WTC11 (cell line): ENCODE measurements around the gene CCDC191. TPM values are rescaled to one million over a fixed set of nuclear protein-coding genes. Genes with fewer than 3 reads are reported as not detected.

Source experiments
- ATAC-seq: fragments of 200-7000 bp; cut with Tn5 transposase; 2 replicates; pipeline ENCODE4 v1.10.0; 2021; ENCODE audit warnings: mild to moderate bottlenecking, moderate library complexity
- CTCF ChIA-PET: fragments of 300-600 bp; sonication (Branson Sonifier 250); formaldehyde crosslinking; loops from one replicate; lab custom pipeline; 2021; ENCODE audit warnings: antibody characterized with exemption; lab: Charles Lee
- POLR2A ChIA-PET: fragments of 350-600 bp; sonication (Branson Sonifier 250); formaldehyde crosslinking; loops from one replicate; lab custom pipeline; 2021; ENCODE audit warnings: antibody characterized with exemption; lab: Charles Lee
- DNase-seq: peaks from one replicate; pipeline ENCODE4 v3.0.0; 2021; ENCODE audit warnings: low spot score
- H3K27ac Mint-ChIP-seq: 2 replicates; pipeline ENCODE4 v1.8.0; 2021; ENCODE audit warnings: mixed read lengths
- H3K27me3 Mint-ChIP-seq: 2 replicates; pipeline ENCODE4 v1.8.0; 2021; ENCODE audit warnings: low read depth, mild to moderate bottlenecking, moderate library complexity, mixed read lengths
- H3K36me3 Mint-ChIP-seq: 2 replicates; pipeline ENCODE4 v1.8.0; 2021; ENCODE audit warnings: mixed read lengths
- H3K4me1 Mint-ChIP-seq: 2 replicates; pipeline ENCODE4 v1.8.0; 2022; ENCODE audit warnings: mixed read lengths
- H3K4me3 Mint-ChIP-seq: 2 replicates; pipeline ENCODE4 v1.8.0; 2021; ENCODE audit warnings: mild to moderate bottlenecking, moderate library complexity, mixed read lengths
- H3K9me3 Mint-ChIP-seq: 2 replicates; pipeline ENCODE4 v1.8.0; 2021; ENCODE audit warnings: mixed read lengths
- ATF1 ChIP-seq: sonication (generic); formaldehyde crosslinking; IDR thresholded peaks from 2 replicates; pipeline ENCODE4 v1.8.1; 2023; ENCODE audit warnings: mild to moderate bottlenecking, moderate library complexity, missing genetic modification reagents
- ETV6 ChIP-seq: sonication (generic); formaldehyde crosslinking; IDR thresholded peaks from 2 replicates; pipeline ENCODE4 v1.8.1; 2022; ENCODE audit warnings: mild to moderate bottlenecking, missing genetic modification reagents
- GTF2I ChIP-seq: fragments of 250-450 bp; sonication (Bioruptor Pico); conservative IDR thresholded peaks from 2 replicates; pipeline ENCODE4 v1.4.0; 2021; ENCODE audit warnings: mild to moderate bottlenecking
- JUN ChIP-seq: sonication (generic); formaldehyde crosslinking; IDR thresholded peaks from 2 replicates; pipeline ENCODE4 v1.8.0; 2023; ENCODE audit warnings: mild to moderate bottlenecking, missing genetic modification reagents
- NR3C1 ChIP-seq: sonication (generic); formaldehyde crosslinking; conservative IDR thresholded peaks from 2 replicates; pipeline ENCODE4 v1.8.1; 2023; ENCODE audit warnings: low read depth, mild to moderate bottlenecking, missing genetic modification reagents
- RELA ChIP-seq: sonication (generic); formaldehyde crosslinking; IDR thresholded peaks from 2 replicates; pipeline ENCODE4 v1.8.1; 2022; ENCODE audit warnings: missing genetic modification reagents, mild to moderate bottlenecking, borderline replicate concordance
- SMAD3 ChIP-seq: sonication (generic); formaldehyde crosslinking; IDR thresholded peaks from 2 replicates; pipeline ENCODE4 v1.8.0; 2022; ENCODE audit warnings: missing genetic modification reagents, mild to moderate bottlenecking, borderline replicate concordance
- SP1 ChIP-seq: sonication (generic); formaldehyde crosslinking; conservative IDR thresholded peaks from 2 replicates; pipeline ENCODE4 v1.8.1; 2022; ENCODE audit warnings: missing genetic modification reagents
- total RNA-seq: library from RNA; stranded (reverse); gene quantifications from 3 replicates; pipeline ENCODE4 v1.2.3, GENCODE V29; 2021
- TF ChIP-seq, protein P1 (sequence below): fragments of 200-600 bp; IDR thresholded peaks from 2 replicates; pipeline ENCODE4 v1.8.0; 2022; ENCODE audit warnings: antibody characterized with exemption
- TF ChIP-seq, protein P2 (sequence below): fragments of 250-450 bp; sonication (Bioruptor Pico); IDR thresholded peaks from 2 replicates; pipeline ENCODE4 v1.9.0; 2021; ENCODE audit warnings: moderate library complexity, mild to moderate bottlenecking, inconsistent platforms, borderline replicate concordance
- TF ChIP-seq, protein P3 (sequence below): sonication (generic); formaldehyde crosslinking; IDR thresholded peaks from 2 replicates; pipeline ENCODE4 v1.8.1; 2023; ENCODE audit warnings: mild to moderate bottlenecking, missing genetic modification reagents, borderline replicate concordance
- TF ChIP-seq, protein P4 (sequence below): sonication (generic); formaldehyde crosslinking; IDR thresholded peaks from 2 replicates; pipeline ENCODE4 v1.8.1; 2022; ENCODE audit warnings: mild to moderate bottlenecking, moderate library complexity, missing genetic modification reagents
- TF ChIP-seq, protein P5 (sequence below): fragments of 250-450 bp; sonication (Bioruptor Pico); conservative IDR thresholded peaks from 2 replicates; pipeline ENCODE4 v1.9.0; 2021; ENCODE audit warnings: mild to moderate bottlenecking
- TF ChIP-seq, protein P6 (sequence below): sonication (generic); formaldehyde crosslinking; IDR thresholded peaks from 2 replicates; pipeline ENCODE4 v1.8.1; 2023; ENCODE audit warnings: mild to moderate bottlenecking, missing genetic modification reagents
- TF ChIP-seq, protein P7 (sequence below): sonication (generic); formaldehyde crosslinking; IDR thresholded peaks from 2 replicates; pipeline ENCODE4 v1.8.0; 2022; ENCODE audit warnings: mild to moderate bottlenecking, missing genetic modification reagents
- TF ChIP-seq, protein P8 (sequence below): sonication (generic); formaldehyde crosslinking; conservative IDR thresholded peaks from 2 replicates; pipeline ENCODE4 v1.8.1; 2023; ENCODE audit warnings: mild to moderate bottlenecking, low read depth, missing genetic modification reagents, moderate library complexity

CCDC191 gene
- total RNA-seq, 1 experiment from 2014 or later: 1.6 TPM

DNA sequence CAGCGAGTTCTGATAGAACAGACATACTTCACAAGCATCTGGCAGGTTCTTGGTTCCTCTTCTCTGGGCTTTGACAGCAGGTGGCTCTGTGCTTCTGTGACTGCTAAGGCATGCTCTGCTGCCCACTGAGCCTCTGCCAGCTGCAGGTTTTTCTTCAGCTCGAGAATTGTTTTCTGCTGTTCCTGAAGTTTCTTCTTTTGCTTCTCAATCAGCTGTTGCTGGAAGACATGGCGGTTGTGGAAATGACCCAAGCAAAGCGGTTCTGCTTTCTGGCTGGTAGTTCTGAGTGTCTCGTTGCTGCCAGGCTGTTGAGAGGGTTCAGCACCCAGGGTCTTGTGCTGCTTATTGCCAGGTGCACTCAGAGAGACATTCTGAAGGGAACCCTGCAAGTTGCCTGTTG lies 50.8 kb downstream of the CCDC191 start:
- POLR2A ChIA-PET: no interaction called here

DNA sequence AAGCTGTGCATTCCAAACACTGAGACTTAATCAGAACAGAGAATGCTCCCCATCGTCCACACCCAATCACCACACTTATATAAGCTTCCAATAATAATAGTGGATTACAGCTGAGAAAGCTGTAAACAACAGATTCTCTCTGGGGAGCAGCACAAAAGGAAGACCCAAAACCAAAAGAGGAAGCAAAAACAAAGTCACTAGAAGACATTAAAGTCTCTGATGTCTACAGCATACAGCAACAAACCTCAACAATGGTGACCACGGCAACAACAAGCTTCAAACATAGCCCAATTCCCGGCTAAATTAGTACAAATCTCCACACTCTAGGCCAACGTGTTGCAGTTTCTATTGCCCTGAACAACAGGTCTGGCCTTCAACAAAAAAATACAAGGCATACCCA lies 70.8 kb downstream of the CCDC191 start:
- H3K9me3 Mint-ChIP-seq: peaks cover 18% of the 10 kb centered on the region
- H3K27ac Mint-ChIP-seq: no peak overlapping the region
- H3K36me3 Mint-ChIP-seq: no peaks in the 10 kb centered on the region; the same call in 1 of the 2 replicates
- H3K4me1 Mint-ChIP-seq: 0 out of 2 replicates have a peak, but pooled peaks cover 4% of the 10 kb centered on the region
- no peaks in the 10 kb centered on the region for H3K27me3 Mint-ChIP-seq
- ChIA-PET CTCF (no interaction called here), POLR2A (no interaction called here)
- DNase-seq (no peak), ATAC-seq (no peak)
- H3K4me3 Mint-ChIP-seq: no peak overlapping the region
- TF ChIP-seq, protein P1, sequence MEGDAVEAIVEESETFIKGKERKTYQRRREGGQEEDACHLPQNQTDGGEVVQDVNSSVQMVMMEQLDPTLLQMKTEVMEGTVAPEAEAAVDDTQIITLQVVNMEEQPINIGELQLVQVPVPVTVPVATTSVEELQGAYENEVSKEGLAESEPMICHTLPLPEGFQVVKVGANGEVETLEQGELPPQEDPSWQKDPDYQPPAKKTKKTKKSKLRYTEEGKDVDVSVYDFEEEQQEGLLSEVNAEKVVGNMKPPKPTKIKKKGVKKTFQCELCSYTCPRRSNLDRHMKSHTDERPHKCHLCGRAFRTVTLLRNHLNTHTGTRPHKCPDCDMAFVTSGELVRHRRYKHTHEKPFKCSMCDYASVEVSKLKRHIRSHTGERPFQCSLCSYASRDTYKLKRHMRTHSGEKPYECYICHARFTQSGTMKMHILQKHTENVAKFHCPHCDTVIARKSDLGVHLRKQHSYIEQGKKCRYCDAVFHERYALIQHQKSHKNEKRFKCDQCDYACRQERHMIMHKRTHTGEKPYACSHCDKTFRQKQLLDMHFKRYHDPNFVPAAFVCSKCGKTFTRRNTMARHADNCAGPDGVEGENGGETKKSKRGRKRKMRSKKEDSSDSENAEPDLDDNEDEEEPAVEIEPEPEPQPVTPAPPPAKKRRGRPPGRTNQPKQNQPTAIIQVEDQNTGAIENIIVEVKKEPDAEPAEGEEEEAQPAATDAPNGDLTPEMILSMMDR: no peak
- TF ChIP-seq SP1 (CRISPR knock-in tag) (no peak), JUN (CRISPR knock-in tag) (no peak), ATF1 (CRISPR knock-in tag) (no peak)
- TF ChIP-seq, protein P2, sequence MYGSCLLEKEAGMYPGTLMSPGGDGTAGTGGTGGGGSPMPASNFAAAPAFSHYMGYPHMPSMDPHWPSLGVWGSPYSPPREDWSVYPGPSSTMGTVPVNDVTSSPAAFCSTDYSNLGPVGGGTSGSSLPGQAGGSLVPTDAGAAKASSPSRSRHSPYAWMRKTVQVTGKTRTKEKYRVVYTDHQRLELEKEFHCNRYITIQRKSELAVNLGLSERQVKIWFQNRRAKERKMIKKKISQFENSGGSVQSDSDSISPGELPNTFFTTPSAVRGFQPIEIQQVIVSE (CRISPR knock-in tag): no peak
- TF ChIP-seq, protein P3, sequence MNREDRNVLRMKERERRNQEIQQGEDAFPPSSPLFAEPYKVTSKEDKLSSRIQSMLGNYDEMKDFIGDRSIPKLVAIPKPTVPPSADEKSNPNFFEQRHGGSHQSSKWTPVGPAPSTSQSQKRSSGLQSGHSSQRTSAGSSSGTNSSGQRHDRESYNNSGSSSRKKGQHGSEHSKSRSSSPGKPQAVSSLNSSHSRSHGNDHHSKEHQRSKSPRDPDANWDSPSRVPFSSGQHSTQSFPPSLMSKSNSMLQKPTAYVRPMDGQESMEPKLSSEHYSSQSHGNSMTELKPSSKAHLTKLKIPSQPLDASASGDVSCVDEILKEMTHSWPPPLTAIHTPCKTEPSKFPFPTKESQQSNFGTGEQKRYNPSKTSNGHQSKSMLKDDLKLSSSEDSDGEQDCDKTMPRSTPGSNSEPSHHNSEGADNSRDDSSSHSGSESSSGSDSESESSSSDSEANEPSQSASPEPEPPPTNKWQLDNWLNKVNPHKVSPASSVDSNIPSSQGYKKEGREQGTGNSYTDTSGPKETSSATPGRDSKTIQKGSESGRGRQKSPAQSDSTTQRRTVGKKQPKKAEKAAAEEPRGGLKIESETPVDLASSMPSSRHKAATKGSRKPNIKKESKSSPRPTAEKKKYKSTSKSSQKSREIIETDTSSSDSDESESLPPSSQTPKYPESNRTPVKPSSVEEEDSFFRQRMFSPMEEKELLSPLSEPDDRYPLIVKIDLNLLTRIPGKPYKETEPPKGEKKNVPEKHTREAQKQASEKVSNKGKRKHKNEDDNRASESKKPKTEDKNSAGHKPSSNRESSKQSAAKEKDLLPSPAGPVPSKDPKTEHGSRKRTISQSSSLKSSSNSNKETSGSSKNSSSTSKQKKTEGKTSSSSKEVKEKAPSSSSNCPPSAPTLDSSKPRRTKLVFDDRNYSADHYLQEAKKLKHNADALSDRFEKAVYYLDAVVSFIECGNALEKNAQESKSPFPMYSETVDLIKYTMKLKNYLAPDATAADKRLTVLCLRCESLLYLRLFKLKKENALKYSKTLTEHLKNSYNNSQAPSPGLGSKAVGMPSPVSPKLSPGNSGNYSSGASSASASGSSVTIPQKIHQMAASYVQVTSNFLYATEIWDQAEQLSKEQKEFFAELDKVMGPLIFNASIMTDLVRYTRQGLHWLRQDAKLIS (CRISPR knock-in tag): no peak
- TF ChIP-seq, protein P4, sequence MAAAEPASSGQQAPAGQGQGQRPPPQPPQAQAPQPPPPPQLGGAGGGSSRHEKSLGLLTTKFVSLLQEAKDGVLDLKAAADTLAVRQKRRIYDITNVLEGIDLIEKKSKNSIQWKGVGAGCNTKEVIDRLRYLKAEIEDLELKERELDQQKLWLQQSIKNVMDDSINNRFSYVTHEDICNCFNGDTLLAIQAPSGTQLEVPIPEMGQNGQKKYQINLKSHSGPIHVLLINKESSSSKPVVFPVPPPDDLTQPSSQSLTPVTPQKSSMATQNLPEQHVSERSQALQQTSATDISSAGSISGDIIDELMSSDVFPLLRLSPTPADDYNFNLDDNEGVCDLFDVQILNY (CRISPR knock-in tag): no peak

More for the DNA sequence above, 50.8 kb downstream of the CCDC191 start:
- Mint-ChIP-seq H3K36me3 (peaks cover 6% of the 10 kb centered on the region), H3K27me3 (peaks cover 7% of the 10 kb centered on the region; the same call in 1 of the 2 replicates), H3K27ac (no peak overlapping the region), H3K4me1 (no peaks in the 10 kb centered on the region), H3K9me3 (peaks cover 8% of the 10 kb centered on the region), H3K4me3 (no peak overlapping the region)
- no peak for ATAC-seq
- TF ChIP-seq, protein P5, sequence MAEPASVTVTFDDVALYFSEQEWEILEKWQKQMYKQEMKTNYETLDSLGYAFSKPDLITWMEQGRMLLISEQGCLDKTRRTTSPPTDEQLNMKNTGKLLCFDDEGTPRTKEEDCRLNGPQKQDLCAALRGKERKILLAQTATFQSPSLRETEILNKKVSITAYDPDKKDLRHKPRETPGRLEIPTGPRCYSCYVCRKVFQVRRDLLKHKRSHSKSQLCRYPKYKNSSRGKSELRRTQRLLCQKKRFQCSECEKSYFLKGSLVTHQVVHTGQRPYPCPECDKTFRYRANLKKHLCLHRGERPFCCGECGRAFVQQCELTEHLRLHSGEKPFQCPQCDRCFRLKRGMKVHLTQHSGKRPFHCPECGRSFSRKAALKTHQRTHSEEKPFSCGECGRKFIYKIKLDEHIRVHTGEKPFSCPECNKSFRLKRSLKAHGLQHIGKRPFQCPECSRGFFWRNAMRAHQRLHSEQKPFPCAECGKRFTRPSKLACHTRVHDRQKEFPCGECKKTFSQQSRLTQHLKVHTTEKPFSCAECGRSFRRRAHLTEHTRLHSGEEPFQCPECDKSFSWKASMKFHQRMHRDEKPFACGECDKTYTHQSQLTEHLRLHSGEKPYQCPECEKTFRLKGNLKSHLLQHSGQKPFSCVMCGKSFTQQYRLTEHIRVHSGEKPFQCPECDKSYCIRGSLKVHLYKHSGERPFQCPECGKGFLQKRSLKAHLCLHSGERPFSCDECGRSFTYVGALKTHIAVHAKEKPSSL (CRISPR knock-in tag): no peak
- TF ChIP-seq NR3C1 (CRISPR knock-in tag) (no peak), ETV6 (CRISPR knock-in tag) (no peak), RELA (CRISPR knock-in tag) (no peak), GTF2I (CRISPR knock-in tag) (no peak), SP1 (CRISPR knock-in tag) (no peak), SMAD3 (CRISPR knock-in tag) (no peak)
- TF ChIP-seq, protein P4 (CRISPR knock-in tag): no peak
- TF ChIP-seq, protein P6, sequence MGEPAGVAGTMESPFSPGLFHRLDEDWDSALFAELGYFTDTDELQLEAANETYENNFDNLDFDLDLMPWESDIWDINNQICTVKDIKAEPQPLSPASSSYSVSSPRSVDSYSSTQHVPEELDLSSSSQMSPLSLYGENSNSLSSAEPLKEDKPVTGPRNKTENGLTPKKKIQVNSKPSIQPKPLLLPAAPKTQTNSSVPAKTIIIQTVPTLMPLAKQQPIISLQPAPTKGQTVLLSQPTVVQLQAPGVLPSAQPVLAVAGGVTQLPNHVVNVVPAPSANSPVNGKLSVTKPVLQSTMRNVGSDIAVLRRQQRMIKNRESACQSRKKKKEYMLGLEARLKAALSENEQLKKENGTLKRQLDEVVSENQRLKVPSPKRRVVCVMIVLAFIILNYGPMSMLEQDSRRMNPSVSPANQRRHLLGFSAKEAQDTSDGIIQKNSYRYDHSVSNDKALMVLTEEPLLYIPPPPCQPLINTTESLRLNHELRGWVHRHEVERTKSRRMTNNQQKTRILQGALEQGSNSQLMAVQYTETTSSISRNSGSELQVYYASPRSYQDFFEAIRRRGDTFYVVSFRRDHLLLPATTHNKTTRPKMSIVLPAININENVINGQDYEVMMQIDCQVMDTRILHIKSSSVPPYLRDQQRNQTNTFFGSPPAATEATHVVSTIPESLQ: no peak
- TF ChIP-seq, protein P7, sequence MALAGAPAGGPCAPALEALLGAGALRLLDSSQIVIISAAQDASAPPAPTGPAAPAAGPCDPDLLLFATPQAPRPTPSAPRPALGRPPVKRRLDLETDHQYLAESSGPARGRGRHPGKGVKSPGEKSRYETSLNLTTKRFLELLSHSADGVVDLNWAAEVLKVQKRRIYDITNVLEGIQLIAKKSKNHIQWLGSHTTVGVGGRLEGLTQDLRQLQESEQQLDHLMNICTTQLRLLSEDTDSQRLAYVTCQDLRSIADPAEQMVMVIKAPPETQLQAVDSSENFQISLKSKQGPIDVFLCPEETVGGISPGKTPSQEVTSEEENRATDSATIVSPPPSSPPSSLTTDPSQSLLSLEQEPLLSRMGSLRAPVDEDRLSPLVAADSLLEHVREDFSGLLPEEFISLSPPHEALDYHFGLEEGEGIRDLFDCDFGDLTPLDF (CRISPR knock-in tag): no peak
- TF ChIP-seq, protein P8, sequence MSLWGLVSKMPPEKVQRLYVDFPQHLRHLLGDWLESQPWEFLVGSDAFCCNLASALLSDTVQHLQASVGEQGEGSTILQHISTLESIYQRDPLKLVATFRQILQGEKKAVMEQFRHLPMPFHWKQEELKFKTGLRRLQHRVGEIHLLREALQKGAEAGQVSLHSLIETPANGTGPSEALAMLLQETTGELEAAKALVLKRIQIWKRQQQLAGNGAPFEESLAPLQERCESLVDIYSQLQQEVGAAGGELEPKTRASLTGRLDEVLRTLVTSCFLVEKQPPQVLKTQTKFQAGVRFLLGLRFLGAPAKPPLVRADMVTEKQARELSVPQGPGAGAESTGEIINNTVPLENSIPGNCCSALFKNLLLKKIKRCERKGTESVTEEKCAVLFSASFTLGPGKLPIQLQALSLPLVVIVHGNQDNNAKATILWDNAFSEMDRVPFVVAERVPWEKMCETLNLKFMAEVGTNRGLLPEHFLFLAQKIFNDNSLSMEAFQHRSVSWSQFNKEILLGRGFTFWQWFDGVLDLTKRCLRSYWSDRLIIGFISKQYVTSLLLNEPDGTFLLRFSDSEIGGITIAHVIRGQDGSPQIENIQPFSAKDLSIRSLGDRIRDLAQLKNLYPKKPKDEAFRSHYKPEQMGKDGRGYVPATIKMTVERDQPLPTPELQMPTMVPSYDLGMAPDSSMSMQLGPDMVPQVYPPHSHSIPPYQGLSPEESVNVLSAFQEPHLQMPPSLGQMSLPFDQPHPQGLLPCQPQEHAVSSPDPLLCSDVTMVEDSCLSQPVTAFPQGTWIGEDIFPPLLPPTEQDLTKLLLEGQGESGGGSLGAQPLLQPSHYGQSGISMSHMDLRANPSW (CRISPR knock-in tag): no peak
- CTCF ChIA-PET: no interaction called here
- DNase-seq: no peak
